Mucosa of descending colon (tissue), 3 donors: ENCODE data around the gene RTN4IP1. TPM values are rescaled to one million over a fixed set of nuclear protein-coding genes. Genes with fewer than 3 reads are reported as not detected.

Experiments
- ATAC-seq: fragments of 200-7000 bp; cut with Tn5 transposase; one replicate; pipeline ENCODE4 v1.9.1; 2020; ENCODE audit warnings: mild to moderate bottlenecking, moderate library complexity
- DNase-seq, 3 donors: peaks; one replicate each; pipeline ENCODE4 v3.0.0-alpha.2; 2020
- H3K36me3 ChIP-seq: fragments of 200-600 bp; one replicate; pipeline ENCODE4 v1.8.0; 2021; ENCODE audit warnings: low read depth, mild to moderate bottlenecking
- H3K4me1 ChIP-seq: fragments of 200-600 bp; one replicate; pipeline ENCODE4 v1.8.0; 2021; ENCODE audit warnings: low read depth, mild to moderate bottlenecking
- H3K4me3 ChIP-seq: fragments of 200-600 bp; one replicate; pipeline ENCODE4 v1.8.0; 2021; ENCODE audit warnings: mild to moderate bottlenecking
- H3K9me3 ChIP-seq: fragments of 200-600 bp; one replicate; pipeline ENCODE4 v1.8.0; 2021; ENCODE audit warnings: mild to moderate bottlenecking
- intact Hi-C, 2 donors: fragments of 100-400 bp; cut with DNase I in 1 of 2; cut with micrococcal nuclease in 1 of 2; formaldehyde crosslinking; loops; one replicate each; pipeline versions ENCODE4 v1.11.0 to v1.11.1; 2022; cut with DNase I, micrococcal nuclease
- total RNA-seq, 3 donors: library from RNA; stranded (reverse); fragmentation: NEBNext Ultra II Directional in 2 of 3; extraction: Animal tissue kit (Norgen Biotek cat#: 25700) in 2 of 3; gene quantifications; one replicate each; pipeline versions ENCODE4 v1.2.1 to v1.2.4, GENCODE V29; 2021 to 2023
- TF ChIP-seq, protein P1 (sequence below): fragments of 200-600 bp; IDR thresholded peaks from one replicate; pipeline ENCODE4 v1.8.0; 2022; ENCODE audit warnings: antibody characterized with exemption, mild to moderate bottlenecking
- donor health status: DM: no; HTN: no; CAD: no; lungs with moderate emphysema.
- donor health status: DM: no; HTN: no; CAD: no.
- donor health status: DM: no; HTN: yes; CAD: no.

The RTN4IP1 gene
- total RNA-seq, 3 donors from 2014 or later = 8.3 to 12.8 (median 9.8) TPM

DNA sequence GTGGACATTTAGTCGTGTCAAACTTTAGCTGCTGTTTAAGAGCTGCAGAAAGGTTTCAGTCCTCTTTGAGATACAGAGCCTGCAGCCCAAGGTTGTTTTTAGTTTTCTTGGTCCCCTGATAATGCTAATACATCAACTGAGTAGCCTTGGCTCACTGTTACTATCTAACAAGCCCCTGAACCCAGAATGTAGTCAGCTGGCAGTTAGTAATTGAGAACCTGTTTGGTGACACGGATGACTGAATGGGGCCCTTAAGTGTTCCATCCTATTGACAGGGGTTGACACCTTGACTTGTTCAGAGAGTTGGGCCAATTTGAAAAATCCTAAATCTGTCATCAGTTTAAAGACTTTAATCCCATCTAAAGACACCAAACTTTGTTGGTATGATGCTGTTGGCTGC, 2.8 kb downstream of the RTN4IP1 start:
- no peaks in the 10 kb centered on the region for H3K9me3 ChIP-seq
- intact Hi-C loops = no loop called here
- H3K36me3 ChIP-seq = no peaks in the 10 kb centered on the region
- peaks cover 9% of the 10 kb centered on the region for H3K4me1 ChIP-seq
- no peak overlapping the region for H3K4me3 ChIP-seq
- ATAC-seq (no peak), DNase-seq (no peak)
- TF ChIP-seq, protein P1, sequence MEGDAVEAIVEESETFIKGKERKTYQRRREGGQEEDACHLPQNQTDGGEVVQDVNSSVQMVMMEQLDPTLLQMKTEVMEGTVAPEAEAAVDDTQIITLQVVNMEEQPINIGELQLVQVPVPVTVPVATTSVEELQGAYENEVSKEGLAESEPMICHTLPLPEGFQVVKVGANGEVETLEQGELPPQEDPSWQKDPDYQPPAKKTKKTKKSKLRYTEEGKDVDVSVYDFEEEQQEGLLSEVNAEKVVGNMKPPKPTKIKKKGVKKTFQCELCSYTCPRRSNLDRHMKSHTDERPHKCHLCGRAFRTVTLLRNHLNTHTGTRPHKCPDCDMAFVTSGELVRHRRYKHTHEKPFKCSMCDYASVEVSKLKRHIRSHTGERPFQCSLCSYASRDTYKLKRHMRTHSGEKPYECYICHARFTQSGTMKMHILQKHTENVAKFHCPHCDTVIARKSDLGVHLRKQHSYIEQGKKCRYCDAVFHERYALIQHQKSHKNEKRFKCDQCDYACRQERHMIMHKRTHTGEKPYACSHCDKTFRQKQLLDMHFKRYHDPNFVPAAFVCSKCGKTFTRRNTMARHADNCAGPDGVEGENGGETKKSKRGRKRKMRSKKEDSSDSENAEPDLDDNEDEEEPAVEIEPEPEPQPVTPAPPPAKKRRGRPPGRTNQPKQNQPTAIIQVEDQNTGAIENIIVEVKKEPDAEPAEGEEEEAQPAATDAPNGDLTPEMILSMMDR = no peak

DNA sequence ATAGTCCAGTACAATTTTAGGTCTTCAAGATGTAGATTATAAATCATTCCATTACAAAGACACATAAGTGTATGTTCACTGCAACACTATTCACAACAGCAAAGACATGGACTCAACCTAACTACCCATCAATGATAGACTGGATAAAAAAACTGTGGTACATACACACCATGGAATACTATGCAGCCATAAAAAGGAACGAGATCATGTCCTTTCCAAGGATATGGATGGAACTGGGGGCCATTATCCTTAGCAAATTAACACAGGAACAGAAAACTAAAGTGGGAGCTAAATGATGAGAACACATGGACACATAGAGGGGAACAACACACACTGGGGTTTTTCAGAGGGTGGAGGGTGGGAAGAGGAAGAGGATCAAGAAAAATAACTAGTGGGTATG, 6.3 kb downstream of the RTN4IP1 start:
- Histone ChIP-seq H3K4me3 (no peak overlapping the region), H3K36me3 (no peaks in the 10 kb centered on the region), H3K4me1 (no peaks in the 10 kb centered on the region), H3K9me3 (no peaks in the 10 kb centered on the region)
- ATAC-seq (no peak), DNase-seq (no peak)
- intact Hi-C loops = no loop called here
- TF ChIP-seq, protein P1 = no peak

DNA sequence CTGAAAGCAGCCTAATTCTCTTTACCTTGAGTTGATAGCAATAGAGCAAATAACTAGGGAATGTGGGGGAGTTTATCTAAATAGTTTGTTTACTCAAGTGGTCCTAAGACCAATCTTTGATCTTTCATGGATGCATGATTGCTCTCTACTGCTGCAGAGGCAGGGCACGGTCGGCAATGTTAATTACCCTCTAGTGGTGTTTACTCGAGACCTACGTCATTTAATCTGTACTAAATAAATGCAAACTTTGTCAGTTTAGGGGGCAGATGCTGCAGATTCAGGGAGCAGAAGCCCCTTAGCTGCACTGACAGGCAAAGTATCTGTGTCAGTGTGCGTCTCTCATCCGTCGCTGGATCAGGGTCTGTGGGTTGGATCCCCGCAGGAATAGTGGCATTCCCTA, 6.9 kb downstream of the RTN4IP1 start:
- no peaks in the 10 kb centered on the region for H3K9me3 ChIP-seq
- intact Hi-C loops = no loop called here
- H3K4me1 ChIP-seq = no peaks in the 10 kb centered on the region
- no peak for ATAC-seq
- DNase-seq = no peak
- H3K36me3 ChIP-seq = no peaks in the 10 kb centered on the region
- no peak overlapping the region for H3K4me3 ChIP-seq
- TF ChIP-seq, protein P1 = no peak

DNA sequence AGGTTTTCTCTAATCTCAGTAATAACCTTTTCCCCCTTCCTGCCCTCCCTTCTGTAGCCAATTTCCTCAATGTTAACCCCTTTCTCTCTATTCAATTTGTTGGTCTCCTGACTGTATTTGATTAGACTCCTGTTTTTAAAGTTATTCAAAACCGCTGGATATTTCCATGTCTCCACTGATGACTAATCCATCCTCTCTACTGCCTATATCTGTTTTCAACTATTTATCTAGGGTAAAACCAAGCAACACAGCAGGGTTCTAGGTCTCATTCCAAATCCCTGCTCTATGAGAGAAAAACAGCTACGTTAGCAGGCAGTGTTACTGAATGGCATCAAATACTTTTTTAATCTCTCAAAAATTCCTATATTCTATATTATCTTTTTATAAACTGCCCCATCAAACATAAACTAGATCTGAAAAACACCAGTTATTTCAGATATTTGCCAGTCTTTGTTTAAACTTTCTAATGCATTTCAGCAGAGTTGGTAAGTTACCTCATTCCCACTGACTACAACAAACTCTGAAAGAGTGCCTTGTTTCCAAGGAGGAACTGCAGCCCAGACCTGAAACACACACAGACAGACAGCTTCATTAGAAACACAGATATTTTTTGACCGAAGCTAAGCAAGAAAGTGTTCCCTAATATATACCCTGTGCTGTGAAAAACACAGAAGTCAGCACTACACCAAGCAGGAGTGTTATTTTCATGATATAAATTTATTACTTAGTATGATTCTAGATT, 8.2 kb downstream of the RTN4IP1 start:
- intact Hi-C loops = no loop called here
- Histone ChIP-seq H3K4me1 (no peaks in the 10 kb centered on the region), H3K36me3 (no peaks in the 10 kb centered on the region), H3K9me3 (no peaks in the 10 kb centered on the region), H3K4me3 (no peak overlapping the region)
- no peak for DNase-seq
- no peak for ATAC-seq
- TF ChIP-seq, protein P1 = no peak

DNA sequence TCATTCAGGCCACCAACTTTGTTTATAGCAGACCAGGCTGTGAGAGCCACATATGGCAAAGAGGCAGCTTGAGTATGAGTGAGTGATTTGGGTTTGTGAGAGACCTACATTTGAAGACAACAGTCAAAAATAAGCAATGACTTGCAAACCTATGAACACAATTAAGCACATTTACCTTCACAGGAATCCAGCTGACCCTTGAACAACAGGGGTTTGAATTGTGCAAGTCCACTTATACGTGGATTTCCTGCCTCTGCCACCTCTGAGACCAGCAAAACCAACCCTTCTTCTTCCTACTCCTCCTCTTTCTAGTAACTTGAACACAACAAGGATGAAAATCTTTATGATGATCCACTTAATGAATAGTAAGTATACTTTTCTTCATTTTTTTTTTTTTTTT, 10.1 kb downstream of the RTN4IP1 start:
- intact Hi-C loops = no loop called here
- ATAC-seq (no peak), DNase-seq (no peak)
- H3K4me1 ChIP-seq = no peaks in the 10 kb centered on the region
- no peak overlapping the region for H3K4me3 ChIP-seq
- H3K9me3 ChIP-seq = no peaks in the 10 kb centered on the region
- H3K36me3 ChIP-seq = no peaks in the 10 kb centered on the region
- TF ChIP-seq, protein P1 = no peak
